HuH-7.5 (cell line): ENCODE results near the gene SMYD3.

Source experiments
- DNase-seq: peaks from one replicate; pipeline ENCODE4 v3.0.0; 2011; ENCODE audit warnings: low spot score

SMYD3 gene

DNA sequence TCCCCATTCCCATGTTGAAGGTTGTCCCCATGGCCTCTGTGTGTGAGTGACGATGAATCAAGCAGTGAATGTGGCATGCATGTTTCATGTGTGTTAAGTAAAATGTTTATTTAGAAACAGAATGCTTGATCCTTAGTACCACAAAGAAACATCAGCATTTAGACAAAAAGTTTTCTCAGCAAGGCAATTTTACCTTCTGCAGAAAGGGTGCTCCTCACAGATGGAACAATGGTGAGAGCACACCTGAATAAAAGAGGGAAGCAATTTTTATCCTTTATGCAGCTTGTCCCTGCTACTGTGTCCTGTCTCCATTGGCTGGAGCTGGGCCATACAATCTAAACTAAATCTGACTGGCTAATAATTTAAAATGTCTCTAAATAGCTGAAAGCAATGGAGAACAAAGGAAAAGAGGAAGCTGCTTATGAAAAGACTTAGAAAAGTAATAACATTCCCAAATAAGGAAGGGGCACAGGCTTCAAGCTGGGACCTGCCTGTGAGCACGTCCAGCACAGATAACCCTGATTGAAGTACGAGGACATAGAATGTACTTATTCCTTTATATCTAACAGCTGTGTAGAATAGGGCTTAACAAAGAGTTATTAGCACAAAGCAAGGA, 8.4 kb upstream of the SMYD3 start:
- no peak for DNase-seq

DNA sequence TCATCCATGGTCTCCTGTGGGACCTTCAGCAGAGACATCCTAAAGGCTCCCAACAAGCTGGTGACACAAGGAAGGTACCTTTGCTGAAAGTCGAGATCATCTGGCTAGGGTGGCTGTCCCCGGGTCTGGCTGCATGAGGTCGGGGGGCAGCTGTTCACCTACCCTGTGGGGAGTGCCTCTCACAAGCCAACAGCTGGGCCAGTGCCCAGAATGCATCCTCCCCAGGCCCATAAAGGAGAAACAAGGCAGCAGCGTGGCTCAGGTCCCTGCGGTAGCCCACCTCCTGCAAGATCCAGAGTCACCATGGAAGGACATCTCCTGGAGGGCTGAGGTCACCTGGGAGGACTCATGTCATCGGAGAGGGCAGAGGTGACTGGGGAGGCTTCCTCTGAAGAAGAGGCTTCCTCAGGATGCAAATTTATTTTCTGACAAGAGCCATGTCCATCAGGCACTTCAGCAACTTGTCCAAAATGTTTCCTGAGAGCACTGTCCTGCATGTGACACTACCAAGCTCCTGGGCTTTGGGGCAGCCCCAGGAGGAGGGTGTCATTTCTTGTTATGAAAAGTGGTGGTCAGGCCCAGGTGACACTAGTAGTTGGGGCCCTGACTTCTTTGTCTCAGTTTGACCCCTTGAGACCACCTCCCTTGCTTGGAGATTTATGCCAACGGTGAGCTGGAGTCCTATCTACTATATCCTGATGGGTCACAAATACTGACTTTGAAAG, 6.7 kb upstream of the SMYD3 start:
- DNase-seq, result no peak

DNA sequence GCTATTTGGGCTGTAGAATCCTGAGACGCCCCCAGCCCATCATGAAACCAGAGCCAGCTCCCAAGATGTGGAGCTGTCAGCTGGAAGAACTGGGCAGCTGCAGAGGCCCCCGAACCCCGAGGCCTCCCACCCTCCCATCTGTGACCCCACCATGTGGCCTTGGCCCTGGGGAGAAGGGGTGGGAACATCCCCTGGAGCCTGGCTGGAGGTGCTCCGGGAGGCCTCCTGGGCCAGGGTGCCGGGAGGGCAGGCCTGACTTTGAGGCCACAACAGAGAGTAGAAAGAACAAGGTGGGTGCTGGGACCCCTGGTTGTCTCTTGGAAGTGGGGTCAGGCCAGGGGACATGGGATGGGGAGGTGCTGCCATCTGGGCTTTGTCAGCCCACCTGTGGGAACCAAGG, 6.0 kb upstream of the SMYD3 start:
- DNase-seq, result no peak

DNA sequence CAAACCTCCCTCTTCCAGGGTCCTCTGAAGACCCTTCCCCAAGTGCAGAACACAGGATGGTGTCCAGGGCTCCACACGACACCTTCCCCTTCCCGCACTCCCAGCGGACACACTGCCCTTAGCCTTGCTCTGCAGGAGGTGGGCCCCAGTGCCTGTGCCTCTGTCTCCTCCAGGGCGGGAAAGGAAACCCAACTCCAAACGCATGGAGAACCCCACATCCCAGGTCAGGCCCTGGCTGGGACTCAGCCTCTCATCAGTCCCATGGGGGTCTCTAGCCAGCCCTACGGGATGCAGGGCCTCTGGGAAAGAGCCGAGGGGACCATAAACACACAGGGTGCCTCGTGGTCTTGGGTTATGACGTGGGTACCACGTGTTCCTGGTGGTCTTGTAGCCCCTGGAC, 5.6 kb upstream of the SMYD3 start:
- DNase-seq, result no peak

DNA sequence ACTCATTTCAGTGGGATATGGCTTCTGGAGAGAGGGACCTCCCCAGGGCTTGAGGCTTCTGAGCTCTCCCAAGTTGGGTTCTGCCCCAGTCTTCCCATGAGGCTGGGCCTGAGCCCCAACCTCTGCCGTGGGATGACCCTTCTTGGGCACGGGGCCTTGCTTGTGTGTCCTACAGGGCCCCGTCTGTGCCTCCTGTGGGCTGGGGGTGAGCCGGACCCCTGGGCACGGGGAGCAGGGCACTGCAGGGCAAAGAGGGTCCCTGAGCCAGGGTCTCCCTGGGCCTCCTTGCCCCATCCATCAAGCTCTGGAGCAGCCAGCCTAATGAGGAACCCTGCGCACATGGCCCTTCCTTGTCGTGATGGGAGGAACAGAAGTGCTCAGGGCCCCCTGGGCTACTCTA, 5.2 kb upstream of the SMYD3 start:
- DNase-seq, result no peak

DNA sequence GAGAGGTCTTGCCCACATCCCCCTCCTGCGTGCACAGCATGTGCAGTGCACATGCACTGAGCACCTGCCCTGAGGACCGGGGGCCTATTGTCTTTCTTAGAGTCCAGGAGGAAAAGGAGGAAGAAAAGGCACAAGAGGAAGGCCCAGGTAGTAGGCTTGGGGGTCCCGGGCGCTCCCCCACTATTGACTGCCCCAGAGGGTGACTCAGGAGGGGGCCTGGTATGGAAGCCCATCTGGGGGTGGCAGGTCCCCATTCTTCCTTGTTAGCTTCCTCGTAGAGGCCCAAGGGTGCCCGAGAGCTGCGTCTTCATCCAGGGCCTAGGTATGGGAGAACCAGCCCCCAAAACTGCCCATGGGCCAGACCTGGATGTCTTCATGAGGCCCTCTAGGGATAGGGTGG, 4.1 kb upstream of the SMYD3 start:
- DNase-seq, result no peak

DNA sequence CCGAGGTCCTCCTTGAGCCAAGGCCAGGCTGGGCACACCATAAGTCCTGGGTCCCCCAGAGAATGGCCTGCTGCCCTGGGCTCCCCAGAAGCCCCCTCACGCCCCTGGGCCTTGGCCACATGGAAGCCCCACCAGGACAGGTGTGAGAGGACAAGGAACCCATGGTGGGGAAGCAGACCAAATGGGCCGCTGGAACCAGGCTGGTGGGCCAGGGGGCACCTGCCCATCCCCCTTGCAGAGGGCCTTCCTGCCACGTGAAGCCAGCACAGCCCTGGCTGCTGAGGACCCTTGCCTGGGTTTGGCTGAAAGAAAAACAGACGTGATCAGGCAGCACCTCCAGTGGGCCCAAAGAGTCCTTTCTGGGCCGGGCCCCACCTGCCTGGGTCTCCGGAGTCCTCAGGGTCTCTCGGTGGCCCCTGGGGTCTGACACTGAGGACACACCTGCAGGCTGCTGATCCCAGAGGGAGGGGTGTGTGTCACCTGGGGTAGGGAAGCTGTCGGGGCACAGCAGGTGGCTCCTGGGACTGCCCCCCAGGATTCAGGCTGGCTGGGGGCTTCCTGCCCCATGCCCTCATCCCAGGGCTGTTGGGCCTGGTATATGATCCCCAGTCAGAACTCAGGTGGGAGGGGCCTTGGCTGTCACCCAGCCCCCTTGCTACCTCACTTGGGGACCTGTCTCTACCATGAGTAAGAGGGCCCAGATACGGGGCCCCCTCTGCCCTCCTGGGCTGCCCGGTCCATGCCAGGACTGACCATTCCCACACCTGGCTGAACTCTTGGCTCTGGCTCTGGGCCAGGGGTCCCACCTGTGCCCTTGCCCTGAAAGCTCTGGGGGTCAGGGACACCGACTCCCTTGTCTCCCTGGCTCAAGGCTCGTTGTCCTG, 3.3 kb upstream of the SMYD3 start:
- no peak for DNase-seq

DNA sequence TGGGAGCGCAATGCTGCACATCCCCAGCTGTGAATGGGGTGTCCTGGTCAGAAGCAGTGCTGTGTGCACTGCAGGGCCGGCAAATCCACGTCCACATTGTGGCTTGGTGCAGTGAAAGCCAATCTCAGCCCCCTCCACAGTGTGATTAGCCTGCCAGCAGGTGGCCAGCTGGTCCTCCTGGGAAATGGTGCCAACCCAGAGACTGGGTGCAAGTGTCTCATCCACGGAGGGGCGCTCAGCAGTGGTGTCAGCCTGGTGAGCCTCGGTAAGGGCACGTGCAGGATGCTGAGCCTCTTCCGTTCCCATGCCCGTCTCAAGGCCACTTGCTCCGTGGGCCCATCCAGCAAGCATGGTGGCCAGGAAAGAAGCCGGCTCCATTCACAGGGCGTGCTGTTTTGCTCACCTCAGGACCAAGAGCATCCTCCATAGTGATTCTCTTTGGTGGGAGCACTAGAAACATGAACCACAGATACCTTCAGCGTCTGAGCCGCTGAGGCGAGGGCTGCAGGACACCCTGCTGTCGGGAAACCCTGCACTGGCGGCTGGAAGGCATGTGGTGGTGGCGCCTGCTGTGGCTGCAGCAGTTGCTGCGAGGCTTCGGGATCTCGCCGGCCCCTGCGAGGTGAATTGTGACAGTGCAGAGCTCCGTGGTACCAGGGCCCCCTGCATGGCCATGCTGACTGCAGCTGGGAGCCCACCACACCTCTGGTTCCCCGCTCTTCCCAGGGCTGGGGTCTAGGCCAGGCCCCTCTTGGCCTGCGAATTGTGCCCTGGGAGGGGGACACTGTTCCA, 2.0 kb upstream of the SMYD3 start:
- DNase-seq, result no peak

DNA sequence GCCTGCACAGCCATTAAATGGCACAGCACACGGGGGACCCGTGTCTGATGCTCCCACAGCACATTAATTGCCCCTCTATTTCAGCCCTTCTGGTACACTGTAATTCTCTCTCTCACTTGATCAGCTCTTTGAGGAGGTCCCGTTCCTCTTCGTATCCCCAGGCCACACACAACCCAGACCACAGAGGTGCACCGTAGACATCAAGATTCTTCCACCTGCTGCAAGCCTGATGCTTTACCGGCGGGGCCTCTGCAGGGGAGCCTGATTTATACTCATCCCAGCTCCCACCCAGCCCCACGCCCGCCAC, 759 bp downstream of the SMYD3 start:
- DNase-seq, result no peak

DNA sequence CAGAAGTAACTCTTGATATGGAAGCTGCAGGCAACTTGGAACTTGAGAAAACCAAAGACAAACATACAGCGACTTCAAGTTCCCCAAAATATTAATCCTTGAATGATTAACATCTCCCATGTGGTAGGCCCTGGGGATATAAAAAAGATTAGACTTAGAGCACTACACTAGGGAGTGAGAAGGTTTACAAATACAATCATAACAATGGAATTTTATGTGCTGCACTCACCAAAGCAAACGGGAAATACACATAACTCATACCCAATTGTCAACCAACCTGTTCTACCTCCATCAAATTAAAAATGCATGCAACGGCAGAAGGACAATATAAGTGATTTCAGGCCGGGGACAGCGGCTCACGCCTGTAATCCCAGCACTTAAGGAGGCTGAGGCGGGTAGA, 3.7 kb downstream of the SMYD3 start:
- DNase-seq, result no peak

DNA sequence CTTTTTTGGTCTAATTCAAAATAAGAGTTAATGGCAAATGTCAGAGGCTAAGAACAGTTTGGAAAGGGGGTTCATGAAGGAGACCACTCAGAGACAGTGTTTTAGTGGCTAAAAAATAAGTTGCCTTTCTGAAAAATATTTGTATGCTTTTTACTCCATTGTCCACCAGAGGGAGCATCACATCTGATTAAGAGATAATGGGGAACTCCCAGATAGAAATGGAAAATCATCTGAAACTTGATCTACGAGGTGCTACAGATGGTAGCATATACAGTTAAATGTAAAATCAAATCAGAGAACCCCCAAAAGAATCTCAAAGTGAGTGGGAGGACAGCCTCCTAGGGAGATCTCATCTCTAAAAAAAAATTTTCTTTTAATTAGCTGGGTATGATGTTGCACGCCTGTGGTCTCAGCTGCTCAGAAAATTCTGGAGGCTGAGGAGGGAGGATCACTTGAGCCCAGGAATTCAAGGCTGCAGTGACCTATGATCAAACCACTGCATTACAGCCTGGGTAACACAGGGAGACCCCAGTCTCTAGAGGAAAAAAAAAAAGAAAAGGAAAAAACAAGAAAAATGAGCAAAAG, 9.7 kb downstream of the SMYD3 start:
- no peak for DNase-seq

DNA sequence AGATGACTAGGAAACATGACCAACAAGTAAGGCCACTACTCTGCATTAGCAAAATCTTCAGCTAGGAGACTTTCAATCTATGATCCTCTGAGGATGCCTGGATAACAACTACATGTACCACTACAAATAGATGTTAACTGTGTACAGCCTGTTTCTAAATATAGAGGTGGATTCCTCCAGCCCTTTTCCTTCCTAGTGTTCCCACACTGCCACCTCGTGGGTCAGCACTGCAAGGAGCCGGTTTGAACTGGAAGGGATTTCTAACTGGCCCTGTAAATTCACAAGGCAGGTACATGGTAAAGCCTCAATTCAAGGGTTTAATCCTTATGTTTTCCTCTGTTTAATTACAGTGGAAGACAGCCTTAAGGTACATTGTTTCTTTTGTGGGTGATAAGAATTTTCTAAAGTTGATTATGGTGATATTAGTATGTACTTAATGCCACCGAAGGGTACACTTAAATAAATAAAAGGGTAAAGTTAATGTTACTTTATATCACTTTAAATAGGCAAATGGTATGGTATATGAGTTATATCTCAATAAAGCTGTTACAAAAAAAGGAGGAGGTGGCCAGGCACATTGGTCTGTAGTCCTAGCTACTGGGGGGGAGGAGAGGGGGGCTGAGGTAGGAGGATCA, 14.4 kb downstream of the SMYD3 start:
- peak; percentile 62 for DNase-seq

DNA sequence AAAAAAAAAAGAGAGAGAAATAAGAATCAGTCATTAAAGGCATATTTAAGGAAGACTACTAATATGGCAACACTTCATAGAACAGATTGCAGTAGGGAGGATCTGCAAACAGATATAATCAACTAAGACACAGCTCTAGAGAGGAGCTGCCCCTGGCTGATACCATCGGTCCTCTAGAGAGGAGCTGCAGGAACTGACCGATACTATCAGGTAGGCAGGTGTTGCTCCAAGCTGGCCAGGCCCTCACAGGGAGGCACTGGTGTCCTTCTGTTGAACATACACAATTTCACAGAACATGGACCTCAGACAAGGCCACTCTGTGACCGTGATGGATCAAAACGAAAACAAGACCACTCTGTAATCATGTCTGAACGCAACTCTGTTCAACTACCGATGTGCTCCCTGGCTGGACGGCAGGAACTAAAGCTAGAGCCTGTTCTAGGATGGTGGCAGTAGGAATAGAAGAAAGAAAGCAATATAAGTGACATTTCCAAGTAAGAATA, 15.5 kb downstream of the SMYD3 start:
- no peak for DNase-seq

DNA sequence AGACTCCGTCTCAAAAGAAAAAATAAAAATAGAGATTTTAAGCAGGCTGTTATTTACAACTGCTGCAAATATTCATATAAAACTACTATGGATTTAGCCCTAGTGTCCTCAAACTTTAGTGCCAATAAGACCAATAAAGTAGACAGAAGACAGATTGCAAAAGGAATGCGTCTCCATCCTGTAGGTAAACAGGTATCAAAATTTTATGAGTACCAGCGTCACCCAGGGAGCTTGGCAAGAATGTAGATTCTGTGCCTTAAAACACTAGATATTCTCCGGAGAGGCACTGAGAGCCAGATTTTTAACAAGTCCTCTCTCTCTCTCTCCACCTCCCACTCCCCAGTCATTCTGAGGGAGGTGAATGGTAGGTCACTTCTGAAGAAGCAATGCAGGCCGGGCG, 18.4 kb downstream of the SMYD3 start:
- no peak for DNase-seq

DNA sequence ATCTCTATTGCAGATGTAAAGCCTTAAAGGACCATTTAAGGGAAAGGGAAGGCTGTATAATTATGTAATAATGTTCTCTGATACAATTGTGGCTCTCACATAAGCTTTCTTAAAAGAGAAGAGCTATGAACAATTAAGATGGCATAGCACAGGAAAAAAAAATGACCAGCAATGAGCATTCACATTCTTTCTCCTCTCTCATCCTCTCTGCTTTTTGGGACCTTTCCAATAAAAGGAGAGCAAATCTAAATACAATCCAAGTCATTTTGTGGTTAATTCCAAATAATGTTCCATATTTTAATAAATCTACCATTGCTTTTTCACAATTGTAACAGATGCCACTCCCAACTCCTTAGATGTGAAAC, 23.5 kb downstream of the SMYD3 start:
- no peak for DNase-seq

DNA sequence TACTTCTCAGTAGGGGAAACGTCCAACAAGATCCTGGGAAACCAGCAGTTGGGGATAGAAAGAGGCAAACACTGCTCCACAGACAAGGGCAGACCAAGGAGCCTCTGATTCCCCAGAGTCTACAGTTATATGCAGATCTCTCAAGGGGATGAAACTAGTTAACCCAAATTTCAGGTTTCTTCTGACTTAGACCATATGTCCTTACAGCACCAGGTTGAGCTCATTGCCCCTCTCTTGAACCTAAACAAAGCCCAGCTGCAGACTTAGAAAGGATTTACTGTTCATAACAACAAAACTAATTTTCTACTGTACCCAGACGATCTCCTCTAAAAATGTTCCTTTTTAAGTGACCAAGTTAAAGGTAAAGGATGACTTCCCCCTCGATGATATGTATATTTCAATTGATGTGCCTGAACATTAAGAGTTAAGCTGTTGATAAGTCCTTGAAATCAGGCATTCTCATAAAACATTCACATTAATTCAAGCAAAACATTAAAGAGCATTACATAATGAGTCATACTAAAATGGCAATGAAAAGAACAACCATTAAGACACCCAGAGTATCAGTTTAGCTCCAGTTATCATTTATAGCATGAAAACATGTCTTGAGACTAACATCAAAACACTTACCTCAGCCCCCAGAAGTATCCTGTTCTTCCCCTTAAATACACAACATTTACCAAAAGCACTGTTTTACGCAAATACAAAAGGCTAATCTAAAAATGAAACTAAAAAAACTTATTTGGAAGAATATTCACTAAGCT, 24.1 kb downstream of the SMYD3 start:
- DNase-seq, result no peak

DNA sequence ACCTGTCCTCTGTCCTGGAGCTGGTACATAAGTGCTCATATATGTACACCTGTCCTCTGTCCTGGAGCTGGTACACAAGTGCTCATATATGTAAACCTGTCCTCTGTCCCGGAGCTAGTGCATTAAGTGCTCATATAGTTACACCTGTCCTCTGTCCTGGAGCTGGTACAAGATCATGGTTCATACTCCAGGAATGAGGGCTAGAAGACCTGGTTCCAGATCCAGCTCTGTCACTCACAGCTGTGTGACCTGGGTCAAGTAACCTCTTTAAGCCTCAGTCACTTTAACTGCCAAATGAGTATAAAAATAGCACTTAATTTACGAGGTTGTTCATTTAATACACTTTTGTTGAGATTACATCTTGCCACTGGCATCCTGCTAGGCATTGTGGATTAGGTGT, 28.0 kb downstream of the SMYD3 start:
- DNase-seq, result no peak

DNA sequence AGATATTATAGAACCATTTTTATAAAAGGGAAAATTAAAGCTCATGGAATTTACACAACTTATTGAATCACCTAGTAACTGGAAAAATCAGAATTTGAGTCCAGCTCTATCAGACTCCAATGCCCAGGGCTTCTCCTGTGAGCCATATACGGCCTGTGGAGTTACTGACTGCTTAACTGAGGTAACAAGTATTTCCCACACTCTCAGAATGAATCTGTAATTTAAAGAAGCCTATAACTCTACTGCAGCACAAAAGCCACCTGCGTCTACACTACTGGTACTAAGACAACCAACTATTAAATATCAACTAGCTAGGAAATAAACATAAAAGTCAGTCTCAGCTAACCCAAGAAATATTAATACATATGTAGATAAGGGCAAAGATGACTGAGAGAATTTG, 29.4 kb downstream of the SMYD3 start:
- DNase-seq, result no peak

DNA sequence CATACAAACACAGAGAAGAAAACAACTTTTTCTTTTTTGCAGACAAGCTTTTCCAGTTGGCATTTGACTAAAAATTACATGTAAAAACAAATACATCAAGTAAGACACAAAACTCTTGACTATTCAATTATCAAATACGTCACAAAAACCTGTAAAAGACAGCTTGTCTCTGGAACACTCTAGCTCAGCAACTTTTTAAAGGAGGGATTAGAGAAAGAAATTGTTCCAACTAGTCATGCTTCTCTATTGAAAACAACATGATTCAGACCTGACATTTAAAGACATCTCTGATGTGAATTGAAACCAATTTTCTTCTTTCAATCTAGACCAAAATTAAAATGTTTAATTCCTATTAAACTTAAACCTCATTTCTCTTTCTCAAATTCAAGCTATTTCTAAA, 30.3 kb downstream of the SMYD3 start:
- no peak for DNase-seq

DNA sequence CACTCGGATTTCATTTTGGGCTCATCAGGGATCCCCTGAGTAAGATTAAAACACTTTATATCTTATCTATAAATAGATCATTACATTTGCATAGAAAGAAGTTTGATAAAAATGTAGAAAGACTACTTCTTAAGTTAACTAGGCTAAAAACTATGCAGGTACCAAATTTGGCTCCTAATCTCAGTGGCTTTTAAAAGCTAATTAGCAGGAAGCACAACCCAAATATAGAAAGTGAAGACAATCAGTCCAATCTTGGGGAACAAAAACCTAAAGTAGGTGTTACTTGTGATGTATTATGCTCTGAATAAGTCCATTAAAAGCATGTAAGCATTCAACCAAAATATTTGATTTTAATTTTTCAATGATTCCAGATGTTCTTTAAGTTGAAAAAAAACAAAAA, 35.4 kb downstream of the SMYD3 start:
- no peak for DNase-seq

DNA sequence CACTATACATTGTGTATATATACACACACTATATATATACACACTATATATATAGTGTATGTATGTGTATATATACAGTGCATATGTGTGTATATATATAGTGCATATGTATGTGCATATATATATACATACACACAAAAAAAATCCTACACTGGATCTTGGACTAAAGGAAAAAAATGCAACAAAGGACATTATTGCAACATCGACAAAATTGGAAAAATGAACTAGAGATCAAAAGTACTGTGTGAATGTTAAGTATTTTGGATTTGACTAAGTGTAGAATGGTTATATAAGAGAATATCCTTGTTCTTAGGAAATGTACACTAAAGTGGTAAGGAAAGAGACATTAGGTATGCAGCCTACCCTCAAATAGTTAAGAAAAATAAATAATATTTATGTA, 36.5 kb downstream of the SMYD3 start:
- no peak for DNase-seq
